Activated naive CD8-positive, alpha-beta T cell (primary cell): ENCODE results near the gene UPK1A.

Experiments
- H3K27ac Mint-ChIP-seq: one replicate; pipeline ENCODE4 v1.8.0; 2021; ENCODE audit warnings: mixed read lengths
- H3K27me3 Mint-ChIP-seq: one replicate; pipeline ENCODE4 v1.8.0; 2021; ENCODE audit warnings: mixed read lengths
- H3K36me3 Mint-ChIP-seq: one replicate; pipeline ENCODE4 v1.8.0; 2021; ENCODE audit warnings: mixed read lengths
- H3K4me1 Mint-ChIP-seq: one replicate; pipeline ENCODE4 v1.8.0; 2021; ENCODE audit warnings: low read depth, mixed read lengths
- H3K4me3 Mint-ChIP-seq: one replicate; pipeline ENCODE4 v1.8.0; 2021; ENCODE audit warnings: mild to moderate bottlenecking, mixed read lengths
- H3K9me3 Mint-ChIP-seq: one replicate; pipeline ENCODE4 v1.8.0; 2021; ENCODE audit warnings: low read depth, mixed read lengths

The UPK1A gene

GRCh38 chr19:35725216-35725861 lies 59.0 kb downstream of the UPK1A start:
- no peak overlapping the region for H3K27ac Mint-ChIP-seq
- no peaks in the 10 kb centered on the region for H3K9me3 Mint-ChIP-seq

GRCh38 chr19:35727053-35727955 lies 61.0 kb downstream of the UPK1A start:
- H3K4me1 Mint-ChIP-seq, result no peaks in the 10 kb centered on the region
- no peaks in the 10 kb centered on the region for H3K27me3 Mint-ChIP-seq
- H3K9me3 Mint-ChIP-seq, result no peaks in the 10 kb centered on the region
- H3K36me3 Mint-ChIP-seq, result peaks cover 4% of the 10 kb centered on the region
- H3K4me3 Mint-ChIP-seq, result no peak overlapping the region
- H3K27ac Mint-ChIP-seq, result no peak overlapping the region

More at GRCh38 chr19:35725216-35725861, 59.0 kb downstream of the UPK1A start:
- Mint-ChIP-seq H3K27me3 (no peaks in the 10 kb centered on the region), H3K36me3 (no peaks in the 10 kb centered on the region), H3K4me3 (no peak overlapping the region), H3K4me1 (peaks cover 8% of the 10 kb centered on the region)
